PC-3 (cell line): Measurements from ENCODE around the gene AJUBA.

Experiments used
- EZH2 ChIP-seq: fragments of 300-600 bp; sonication (generic); IDR thresholded peaks from one replicate; pipeline ENCODE4 v1.6.1; 2017; ENCODE audit warnings: antibody characterized with exemption, mild to moderate bottlenecking, low read length; ENCODE audit not compliant: unreplicated experiment
- EZH2phosphoT487 ChIP-seq: fragments of 300-600 bp; sonication (generic); IDR thresholded peaks from 2 replicates; pipeline ENCODE4 v1.6.1; 2018; ENCODE audit warnings: mild to moderate bottlenecking, antibody characterized with exemption, low read length, borderline replicate concordance
- TF ChIP-seq, protein P1 (sequence below): fragments of 300-600 bp; sonication (generic); conservative IDR thresholded peaks from 2 replicates; pipeline ENCODE4 v1.5.1; 2017; ENCODE audit warnings: antibody characterized with exemption, low read depth, mild to moderate bottlenecking, low read length

DNA sequence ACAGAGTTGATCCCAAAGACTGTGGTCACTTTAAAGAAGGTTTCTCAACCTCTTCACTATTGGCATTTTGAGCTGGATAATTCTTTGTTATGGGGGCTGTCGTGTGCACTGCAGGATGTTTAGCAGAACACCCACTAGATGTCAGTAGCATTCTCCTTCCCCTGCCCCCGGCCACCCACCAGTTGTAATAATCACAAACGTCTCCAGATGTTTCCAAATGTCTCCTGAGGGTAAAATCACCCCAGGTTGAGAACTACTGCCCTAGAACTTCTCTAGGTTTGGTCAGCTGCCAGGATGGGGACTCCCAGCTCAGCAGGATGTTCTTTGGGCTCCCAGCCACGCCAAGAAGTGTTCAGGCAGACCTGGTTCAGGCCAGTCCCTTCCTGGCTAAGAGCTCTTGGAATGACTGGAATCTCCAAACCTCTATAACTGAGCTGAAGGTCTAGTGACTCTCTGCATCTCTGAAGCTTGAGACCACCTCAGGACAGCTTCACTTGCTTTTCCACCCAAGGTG lies 12.5 kb upstream of the AJUBA start:
- TF ChIP-seq, protein P1, sequence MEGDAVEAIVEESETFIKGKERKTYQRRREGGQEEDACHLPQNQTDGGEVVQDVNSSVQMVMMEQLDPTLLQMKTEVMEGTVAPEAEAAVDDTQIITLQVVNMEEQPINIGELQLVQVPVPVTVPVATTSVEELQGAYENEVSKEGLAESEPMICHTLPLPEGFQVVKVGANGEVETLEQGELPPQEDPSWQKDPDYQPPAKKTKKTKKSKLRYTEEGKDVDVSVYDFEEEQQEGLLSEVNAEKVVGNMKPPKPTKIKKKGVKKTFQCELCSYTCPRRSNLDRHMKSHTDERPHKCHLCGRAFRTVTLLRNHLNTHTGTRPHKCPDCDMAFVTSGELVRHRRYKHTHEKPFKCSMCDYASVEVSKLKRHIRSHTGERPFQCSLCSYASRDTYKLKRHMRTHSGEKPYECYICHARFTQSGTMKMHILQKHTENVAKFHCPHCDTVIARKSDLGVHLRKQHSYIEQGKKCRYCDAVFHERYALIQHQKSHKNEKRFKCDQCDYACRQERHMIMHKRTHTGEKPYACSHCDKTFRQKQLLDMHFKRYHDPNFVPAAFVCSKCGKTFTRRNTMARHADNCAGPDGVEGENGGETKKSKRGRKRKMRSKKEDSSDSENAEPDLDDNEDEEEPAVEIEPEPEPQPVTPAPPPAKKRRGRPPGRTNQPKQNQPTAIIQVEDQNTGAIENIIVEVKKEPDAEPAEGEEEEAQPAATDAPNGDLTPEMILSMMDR, result peak; percentile 76
- no peak for TF ChIP-seq EZH2
- TF ChIP-seq EZH2phosphoT487, result no peak
